C4-2B (cell line): ENCODE measurements around the gene C4B.

ENCODE experiments used
- ZFX ChIP-seq: fragments of 450-650 bp; IDR thresholded peaks from 2 replicates; pipeline ENCODE4 v1.6.1; 2017
- TF ChIP-seq, protein P1 (sequence below): fragments of 450-650 bp; conservative IDR thresholded peaks from 2 replicates; pipeline ENCODE4 v1.5.1; 2017; ENCODE audit warnings: mild to moderate bottlenecking

DNA sequence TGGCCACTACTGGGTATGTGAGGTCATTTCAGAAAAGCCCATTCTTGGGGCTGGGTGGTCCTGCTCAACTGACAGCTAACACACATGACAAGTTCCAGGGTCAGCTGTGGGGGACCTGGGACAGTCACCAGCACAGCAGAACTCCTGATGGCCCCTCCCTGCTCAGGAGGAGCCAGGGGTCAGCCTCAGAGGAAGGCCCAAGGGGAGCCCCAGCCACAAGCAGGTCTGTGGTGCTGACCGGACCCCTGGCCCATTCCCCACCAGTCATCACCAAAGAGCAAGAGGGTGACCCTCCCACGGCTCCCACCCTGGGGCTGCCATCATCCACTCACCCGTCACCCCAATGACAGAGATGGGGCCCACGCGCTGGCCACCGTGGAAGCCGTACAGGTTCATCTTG lies 41.7 kb downstream of the C4B start:
- TF ChIP-seq, protein P1, sequence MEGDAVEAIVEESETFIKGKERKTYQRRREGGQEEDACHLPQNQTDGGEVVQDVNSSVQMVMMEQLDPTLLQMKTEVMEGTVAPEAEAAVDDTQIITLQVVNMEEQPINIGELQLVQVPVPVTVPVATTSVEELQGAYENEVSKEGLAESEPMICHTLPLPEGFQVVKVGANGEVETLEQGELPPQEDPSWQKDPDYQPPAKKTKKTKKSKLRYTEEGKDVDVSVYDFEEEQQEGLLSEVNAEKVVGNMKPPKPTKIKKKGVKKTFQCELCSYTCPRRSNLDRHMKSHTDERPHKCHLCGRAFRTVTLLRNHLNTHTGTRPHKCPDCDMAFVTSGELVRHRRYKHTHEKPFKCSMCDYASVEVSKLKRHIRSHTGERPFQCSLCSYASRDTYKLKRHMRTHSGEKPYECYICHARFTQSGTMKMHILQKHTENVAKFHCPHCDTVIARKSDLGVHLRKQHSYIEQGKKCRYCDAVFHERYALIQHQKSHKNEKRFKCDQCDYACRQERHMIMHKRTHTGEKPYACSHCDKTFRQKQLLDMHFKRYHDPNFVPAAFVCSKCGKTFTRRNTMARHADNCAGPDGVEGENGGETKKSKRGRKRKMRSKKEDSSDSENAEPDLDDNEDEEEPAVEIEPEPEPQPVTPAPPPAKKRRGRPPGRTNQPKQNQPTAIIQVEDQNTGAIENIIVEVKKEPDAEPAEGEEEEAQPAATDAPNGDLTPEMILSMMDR = no peak
- TF ChIP-seq ZFX = no peak
